ENCODE data around the gene CLIP4. TPM values are rescaled to one million over a fixed set of nuclear protein-coding genes. Genes with fewer than 3 reads are reported as not detected.

Gene CLIP4
- total RNA-seq, 1 donor, result 73.5 TPM

- TF ChIP-seq CTCF (IDR thresholded peaks at IDR 0.05; ENCODE audit: insufficient read depth, low read length), result no peak
- no peak for DNase-seq (ENCODE audit: low read depth)
- no peak overlapping the region for H3K4me3 ChIP-seq (ENCODE audit: low read depth, low read length)
Observed at GRCh38 chr2:29147963-29148362, 32.7 kb downstream of the CLIP4 start.

- no peak for DNase-seq (ENCODE audit: low read depth)
- H3K4me3 ChIP-seq (ENCODE audit: low read depth, low read length), result no peak overlapping the region
- no peak for TF ChIP-seq CTCF (IDR thresholded peaks at IDR 0.05; ENCODE audit: insufficient read depth, low read length)
Observed at GRCh38 chr2:29154610-29155009, 39.4 kb downstream of the CLIP4 start.

- H3K4me3 ChIP-seq (ENCODE audit: low read depth, low read length), result no peak overlapping the region
- no peak for DNase-seq (ENCODE audit: low read depth)
- TF ChIP-seq CTCF (IDR thresholded peaks at IDR 0.05; ENCODE audit: insufficient read depth, low read length), result no peak
Observed at GRCh38 chr2:29155578-29155977, 40.4 kb downstream of the CLIP4 start.

GRCh38 chr2:29157131-29157530 lies 41.9 kb downstream of the CLIP4 start:
- H3K4me3 ChIP-seq (ENCODE audit: low read depth, low read length), result no peak overlapping the region
- TF ChIP-seq CTCF (IDR thresholded peaks at IDR 0.05; ENCODE audit: insufficient read depth, low read length), result no peak
- DNase-seq (ENCODE audit: low read depth), result no peak

GRCh38 chr2:29159125-29159524 lies 43.9 kb downstream of the CLIP4 start:
- TF ChIP-seq CTCF (IDR thresholded peaks at IDR 0.05; ENCODE audit: insufficient read depth, low read length), result no peak
- no peak for DNase-seq (ENCODE audit: low read depth)
- H3K4me3 ChIP-seq (ENCODE audit: low read depth, low read length), result no peak overlapping the region

- no peak overlapping the region for H3K4me3 ChIP-seq (ENCODE audit: low read depth, low read length)
- TF ChIP-seq CTCF (IDR thresholded peaks at IDR 0.05; ENCODE audit: insufficient read depth, low read length), result no peak
- no peak for DNase-seq (ENCODE audit: low read depth)
Observed at GRCh38 chr2:29160184-29160583, 45.0 kb downstream of the CLIP4 start.

- no peak for DNase-seq (ENCODE audit: low read depth)
- H3K4me3 ChIP-seq (ENCODE audit: low read depth, low read length), result no peak overlapping the region
- TF ChIP-seq CTCF (IDR thresholded peaks at IDR 0.05; ENCODE audit: insufficient read depth, low read length), result no peak
Observed at GRCh38 chr2:29162204-29162928, 47.2 kb downstream of the CLIP4 start.

Measured in fibroblast of the aortic adventitia (primary cell).